Endothelial cell of umbilical vein (primary cell): ENCODE results near the gene SPTSSB.

Experiments
- CTCF ChIP-seq, 2 donors: IDR thresholded peaks; 1 replicate in 1 of 2; 2 replicates in 1 of 2; pipeline ENCODE4 v1.5.1; 2011; ENCODE audit warnings: low read length in 2 of 2, mild to moderate bottlenecking in 2 of 2, moderate library complexity in 2 of 2, control low read depth in 1 of 2, inconsistent platforms in 1 of 2, low read depth in 1 of 2; ENCODE audit not compliant: insufficient read depth in 1 of 2; ENCODE audit errors: extremely low read depth in 1 of 2
- JUN ChIP-seq: IDR thresholded peaks from 2 replicates; pipeline ENCODE4 v1.6.1; 2011; ENCODE audit warnings: borderline replicate concordance, low read depth; ENCODE audit not compliant: insufficient read length, insufficient read depth
- POLR2AphosphoS5 ChIP-seq: IDR thresholded peaks from 2 replicates; pipeline ENCODE4 v1.6.1; 2012; ENCODE audit warnings: low read depth, mild to moderate bottlenecking, control low read depth, low read length, moderate library complexity; ENCODE audit not compliant: insufficient read depth

- TF ChIP-seq JUN: no peak
- no peak for TF ChIP-seq POLR2AphosphoS5
- no peak for TF ChIP-seq CTCF (IDR thresholded peaks at IDR 0.05; ENCODE audit: extremely low read depth in 1 of 2, insufficient read depth in 1 of 2, low read depth in 1 of 2, low read length in 2 of 2)
Observed at GRCh38 chr3:161405836-161406235, 34.5 kb upstream of the SPTSSB start.
